ENCODE results near the gene ABAT.

Gene ABAT

DNA sequence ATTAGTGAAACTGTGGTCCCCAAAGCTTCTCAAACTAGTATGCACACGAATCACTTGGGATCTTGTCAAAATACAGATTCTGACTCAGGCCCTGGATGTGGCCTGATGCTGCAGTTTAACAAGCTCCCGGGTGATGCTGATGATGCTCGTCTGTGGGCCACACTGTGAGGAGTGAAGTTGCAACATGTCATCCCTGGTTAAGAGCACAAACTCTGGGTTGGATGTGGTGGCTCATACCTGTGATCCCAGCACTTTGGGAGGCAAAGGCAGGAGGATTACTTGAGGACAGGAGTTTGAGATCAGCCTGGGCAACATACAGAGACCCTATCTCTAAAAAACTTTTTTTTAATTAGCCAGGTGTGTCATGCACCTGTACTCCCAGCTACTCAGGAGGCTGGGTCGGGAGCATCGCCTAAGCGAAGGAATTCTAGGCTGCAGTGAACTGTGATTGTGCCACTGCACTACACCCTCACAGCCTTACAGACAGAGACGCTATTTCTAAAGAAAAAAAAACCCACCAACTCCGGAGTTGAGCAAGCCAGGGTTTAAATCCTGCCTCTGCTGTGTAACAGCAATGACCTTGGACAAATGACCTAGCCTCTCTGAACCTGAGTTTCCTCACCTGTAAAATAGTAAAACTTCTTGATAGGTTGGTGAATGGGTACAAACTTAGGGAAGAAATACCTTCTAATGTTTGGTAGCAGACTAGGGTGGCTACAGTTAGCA, 24.4 kb upstream of the ABAT start:
- no peak for DNase-seq

- DNase-seq = peak; percentile 30
Observed at GRCh38 chr16:8651958-8652357, 22.5 kb upstream of the ABAT start.

DNA sequence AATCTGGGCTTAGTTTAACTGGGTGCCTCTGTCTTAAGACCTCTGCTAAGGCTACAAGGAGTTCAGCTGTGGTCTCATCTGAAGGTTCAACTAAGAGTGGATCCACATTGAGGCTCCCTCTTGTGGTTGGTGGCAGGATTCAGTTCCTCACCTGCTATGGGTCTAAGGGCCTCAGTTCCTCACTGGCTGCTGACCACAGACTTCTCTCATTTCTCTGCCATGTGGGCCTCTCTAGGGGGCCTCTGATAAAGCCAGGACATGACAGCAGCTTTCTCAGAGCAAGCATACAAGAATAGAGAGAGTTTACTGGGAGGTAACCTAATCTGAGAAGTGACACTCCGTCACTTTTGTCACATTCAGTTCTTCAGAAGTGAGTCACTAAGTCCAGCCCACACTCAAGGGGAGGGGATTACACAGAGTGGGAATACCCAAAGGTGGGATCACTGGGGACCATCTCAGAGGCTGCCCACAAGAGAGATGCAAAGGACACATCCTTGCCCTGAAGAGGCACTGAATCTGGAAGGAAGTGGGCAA, 19.2 kb upstream of the ABAT start:
- DNase-seq = peak; percentile 68

GRCh38 chr16:8656376-8656775, 18.0 kb upstream of the ABAT start:
- no peak for DNase-seq

- peak; percentile 89 for DNase-seq
Observed at GRCh38 chr16:8660841-8661301, 13.5 kb upstream of the ABAT start.

DNA sequence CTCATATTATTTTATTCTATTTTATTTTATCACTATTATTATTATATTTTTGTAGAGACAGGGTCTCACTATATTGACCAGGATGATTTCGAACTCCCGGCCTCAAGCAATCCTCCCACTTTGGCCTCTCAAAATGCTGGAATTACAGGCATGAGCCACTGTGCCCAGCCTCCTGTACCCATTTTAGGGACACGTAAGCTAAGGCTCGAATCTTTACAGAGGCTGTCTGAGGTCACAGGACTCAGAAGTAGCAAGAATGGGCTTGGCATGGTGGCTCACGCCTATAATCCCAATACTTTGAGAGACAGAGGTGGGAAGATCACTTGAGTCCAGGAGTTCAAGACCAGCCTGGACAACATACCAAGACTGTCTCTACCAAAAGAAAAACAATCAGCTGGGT, 12.7 kb upstream of the ABAT start:
- no peak for DNase-seq

DNA sequence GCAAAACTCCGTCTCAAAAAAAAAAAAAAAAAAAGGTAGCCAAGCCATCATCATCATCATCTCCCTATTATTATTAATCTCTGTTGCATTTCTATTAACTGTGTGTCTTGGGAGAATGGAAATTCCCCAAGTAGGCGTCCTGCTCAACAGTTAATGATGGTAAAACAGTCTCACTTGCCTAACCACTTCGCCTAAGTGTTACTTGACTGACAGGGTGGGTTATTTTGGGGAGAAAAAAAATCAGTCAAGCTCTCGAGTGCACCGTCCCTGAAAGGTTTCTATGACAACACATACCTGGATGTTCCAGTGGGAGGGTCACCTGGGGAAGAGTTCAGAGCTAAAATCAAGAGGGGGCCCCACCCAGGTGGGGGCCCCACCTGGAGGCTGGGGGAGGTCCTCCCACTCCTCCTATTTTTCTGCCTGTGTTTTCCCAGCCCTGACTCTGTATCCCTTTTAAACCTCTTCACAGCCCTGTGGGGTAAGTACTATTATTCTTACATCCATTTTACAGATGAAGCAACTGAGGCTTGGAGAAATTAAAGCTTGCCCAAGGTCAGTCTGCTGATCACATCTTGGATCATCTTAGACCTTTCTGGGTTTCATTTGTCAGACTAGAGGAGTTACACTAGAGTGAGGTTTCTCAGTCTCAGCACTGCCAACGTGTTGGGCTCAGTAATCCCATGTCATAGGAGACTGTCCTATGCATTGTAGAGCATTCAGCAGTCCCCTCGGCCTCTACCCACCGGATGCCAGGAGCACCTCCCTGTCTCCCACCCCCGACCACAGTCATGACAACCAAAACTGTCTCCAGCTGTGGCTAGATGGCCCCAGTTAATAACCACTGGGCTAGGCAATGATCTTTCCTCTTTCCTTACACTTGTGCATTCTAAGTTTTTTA, 11.0 kb upstream of the ABAT start:
- DNase-seq = no peak

DNA sequence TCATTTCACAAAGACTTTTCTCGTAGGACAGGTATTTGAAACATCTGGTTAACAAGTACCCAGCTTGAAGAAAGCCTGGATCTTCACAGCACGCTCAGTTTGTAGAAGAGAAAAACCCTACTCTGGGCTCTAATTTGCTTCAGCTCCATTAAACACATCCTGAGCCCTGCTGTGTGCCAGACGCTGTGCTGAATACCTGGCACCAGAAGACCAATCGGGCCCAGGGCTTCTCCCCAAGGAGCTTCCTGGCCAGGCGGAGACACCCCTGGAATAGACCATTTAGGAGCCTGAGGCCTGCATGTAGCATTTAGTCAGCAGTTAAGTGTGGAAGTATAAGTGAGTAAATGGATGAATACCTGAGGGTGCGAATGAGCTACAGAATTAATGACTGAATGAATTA, 8.9 kb upstream of the ABAT start:
- peak; percentile 72 for DNase-seq

GRCh38 chr16:8667492-8667891, 6.9 kb upstream of the ABAT start:
- DNase-seq = no peak

- no peak for DNase-seq
Observed at GRCh38 chr16:8668113-8668512, 6.3 kb upstream of the ABAT start.

GRCh38 chr16:8669481-8669880, 4.9 kb upstream of the ABAT start:
- DNase-seq = no peak

GRCh38 chr16:8670014-8670560, 4.3 kb upstream of the ABAT start:
- DNase-seq = no peak

- no peak for DNase-seq
Observed at GRCh38 chr16:8673611-8674412, 605 bp upstream of the ABAT start.

DNA sequence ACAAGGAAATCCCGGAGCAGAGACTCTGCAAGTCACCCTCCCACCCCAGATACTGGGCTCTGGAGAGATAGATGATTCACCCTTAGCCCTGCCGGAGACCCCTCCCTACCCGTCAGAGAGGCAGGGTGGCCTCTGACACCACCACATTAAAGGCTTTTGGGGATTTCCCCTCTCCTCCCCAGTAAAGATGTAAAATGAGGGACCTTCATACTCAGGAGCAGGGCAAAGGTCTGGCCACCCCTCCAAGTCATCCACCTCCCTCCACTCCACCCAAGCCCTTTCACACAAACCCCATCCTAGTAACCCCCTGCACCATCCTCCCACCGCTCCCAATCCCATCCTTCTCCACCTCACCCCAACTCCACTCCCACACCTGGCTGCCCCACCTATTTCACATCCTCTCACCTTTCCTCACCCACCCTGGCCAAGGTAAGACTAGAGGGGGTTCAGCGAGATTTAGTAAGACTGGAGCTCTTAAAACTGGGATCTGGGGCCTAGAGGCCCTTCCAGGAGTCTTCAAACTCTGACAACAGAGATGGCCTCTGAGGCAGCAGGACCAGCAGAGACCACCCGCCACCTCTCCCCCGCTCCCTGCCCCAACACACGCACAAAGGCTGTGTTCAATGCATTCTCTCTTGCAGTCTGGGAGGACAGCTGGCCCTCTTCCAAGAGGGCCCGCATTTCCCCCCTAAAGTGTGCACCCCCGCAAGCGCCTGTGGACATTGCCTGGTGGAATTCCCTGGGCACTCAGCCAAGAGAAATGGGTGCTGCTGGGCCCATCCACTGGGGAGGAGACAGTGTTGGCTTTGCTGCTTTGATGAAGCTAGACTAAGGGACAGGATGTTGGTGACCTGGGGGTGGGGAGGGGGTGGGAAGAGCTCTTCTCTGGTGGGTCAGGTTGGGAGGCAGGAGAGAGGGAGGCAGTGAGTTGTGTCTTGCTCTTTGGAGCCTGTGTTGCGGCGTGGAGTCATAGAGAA, 1.1 kb downstream of the ABAT start:
- peak; percentile 20 for DNase-seq

DNA sequence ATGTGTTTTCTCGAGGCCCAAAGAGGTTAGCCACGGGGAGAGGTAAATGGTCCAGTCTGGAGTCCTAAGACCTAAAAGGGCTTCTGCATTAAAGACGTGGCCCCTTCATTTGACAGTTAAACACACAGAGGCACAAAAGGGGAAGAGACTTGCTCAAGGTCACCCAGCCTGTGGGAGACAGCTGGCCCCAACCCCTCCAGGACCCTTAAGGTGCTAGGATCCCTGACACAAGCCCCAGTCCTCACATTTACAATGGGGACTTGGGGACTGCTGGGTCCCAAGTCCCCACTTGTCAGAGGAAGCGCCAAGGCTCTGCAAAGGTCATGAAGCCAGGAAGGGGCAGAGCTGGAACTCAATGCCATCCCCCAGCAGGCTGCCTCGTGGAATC, 1.7 kb downstream of the ABAT start:
- no peak for DNase-seq

DNA sequence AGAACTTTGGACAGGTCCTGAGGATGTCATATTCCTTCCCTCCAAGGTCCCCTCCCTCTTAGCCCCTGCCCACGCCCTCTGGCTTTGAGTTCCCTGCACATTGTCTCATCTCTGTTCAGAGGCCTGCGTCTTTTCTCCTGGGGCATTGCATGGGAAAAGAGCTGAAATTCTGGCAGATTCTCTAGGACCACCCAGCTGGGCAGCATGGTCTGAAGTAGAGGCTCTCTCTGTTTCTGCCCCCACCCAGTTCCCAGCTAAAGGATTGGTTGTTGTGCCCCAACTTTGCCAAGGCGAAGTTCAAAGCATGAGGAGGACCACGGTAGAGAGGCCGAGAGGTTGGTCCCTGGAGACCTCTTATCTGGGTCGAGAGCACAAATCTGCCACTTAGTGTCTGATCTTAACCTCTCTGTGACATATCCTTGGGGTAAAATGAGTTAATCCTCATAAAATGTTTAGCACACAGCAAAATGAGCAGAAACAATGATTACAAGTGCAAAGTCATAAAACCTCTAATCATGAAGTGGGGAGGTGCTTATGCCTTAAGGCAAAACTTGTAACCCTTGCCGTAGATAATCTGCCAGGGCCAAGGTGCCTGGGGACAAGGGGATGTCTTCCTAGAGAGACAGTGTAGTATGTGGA, 2.4 kb downstream of the ABAT start:
- DNase-seq = no peak

DNA sequence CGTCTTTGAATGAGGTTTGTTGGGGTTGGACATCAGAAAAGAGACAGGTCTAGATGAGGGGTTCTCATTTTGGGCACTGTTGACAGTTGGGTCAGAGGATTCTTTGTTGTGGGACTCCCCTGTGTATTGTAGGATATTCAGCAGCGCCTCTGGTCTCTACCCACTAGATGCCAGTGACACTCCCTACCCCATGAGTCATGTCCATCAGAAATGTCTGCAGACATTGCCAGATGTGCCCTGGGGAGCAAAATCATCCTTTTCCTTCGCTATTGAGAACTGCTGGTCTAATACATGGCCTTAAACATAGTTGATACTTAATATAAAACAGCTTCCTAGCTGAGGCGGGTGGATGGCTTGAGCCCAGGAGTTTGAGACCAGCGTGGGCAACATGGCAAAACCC, 3.1 kb downstream of the ABAT start:
- no peak for DNase-seq

DNA sequence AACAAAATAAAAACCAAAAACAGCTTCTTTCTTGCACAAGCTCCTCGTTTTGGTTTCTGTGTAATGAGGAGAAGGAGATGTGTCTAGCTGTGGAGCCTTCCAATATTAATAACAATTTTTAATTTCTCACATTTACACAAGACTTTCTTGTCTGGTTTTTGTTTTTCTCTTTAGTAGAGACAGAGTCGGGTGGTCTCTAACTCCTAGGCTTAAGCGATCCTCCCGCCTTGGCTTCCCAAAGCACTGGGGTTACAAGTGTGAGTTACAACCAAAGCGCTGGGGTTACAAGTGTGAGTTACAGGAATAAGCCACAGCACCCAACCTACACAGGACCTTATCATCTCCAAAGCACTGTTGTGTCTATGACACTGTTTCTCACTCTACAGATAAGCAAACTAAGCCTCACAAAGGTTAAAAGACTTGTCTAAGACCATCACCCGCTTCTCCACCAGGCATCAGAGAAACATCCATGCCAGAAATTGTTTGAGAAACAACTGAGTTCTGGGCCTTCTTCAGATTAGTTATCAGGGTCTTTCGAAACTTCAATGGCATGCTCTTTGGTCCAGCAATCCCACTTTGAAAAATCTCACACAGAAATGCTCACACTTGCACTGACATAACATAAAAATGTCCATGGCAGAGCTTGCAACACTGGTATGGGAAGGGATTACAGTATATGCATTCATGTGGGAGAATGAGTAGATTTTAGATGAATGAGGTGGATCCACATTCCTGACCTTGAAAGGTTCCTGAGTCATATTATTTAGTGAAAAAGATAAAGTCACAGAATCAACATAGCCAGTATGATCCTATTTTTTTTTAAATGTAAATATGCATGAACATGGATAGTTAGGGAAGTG, 3.9 kb downstream of the ABAT start:
- no peak for DNase-seq

DNA sequence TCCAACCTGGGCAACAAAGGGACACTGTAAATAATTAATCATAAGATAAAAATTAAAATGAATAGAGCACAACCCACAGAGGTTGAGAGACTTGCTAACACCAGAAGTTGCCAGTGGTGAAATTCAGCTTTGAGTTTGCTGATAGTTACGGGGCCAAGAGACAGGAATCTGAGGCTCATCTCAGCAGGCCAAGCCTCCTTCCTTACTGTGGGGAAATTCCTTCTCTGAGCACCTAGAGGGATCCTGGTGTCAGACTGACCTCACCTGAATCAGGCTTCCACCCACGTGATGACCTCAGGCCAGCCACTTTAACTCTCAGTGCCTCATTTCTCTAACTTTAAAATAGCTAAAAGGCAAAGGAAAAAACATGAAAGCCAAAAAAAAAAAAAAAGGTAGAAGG, 4.7 kb downstream of the ABAT start:
- no peak for DNase-seq
